GM11168 (cell line): ENCODE data around the gene RBM26.
"Not testable (repeated sequence)": the region's sequence is repeated elsewhere in the genome, so short reads cannot be mapped to it uniquely, and the experiment has no call there.

Experiments
- in situ Hi-C: fragments of 300-500 bp; cut with MboI; formaldehyde crosslinking; loops from one replicate; pipeline ENCODE4 v1.12.0; 2022; ENCODE audit warnings: low sequenced_read_pairs; ENCODE audit not compliant: unreplicated experiment

Gene RBM26

GRCh38 chr13:79389026-79389425, 17.0 kb downstream of the RBM26 start:
- in situ Hi-C loops = no loop called here

GRCh38 chr13:79387853-79388252, 18.2 kb downstream of the RBM26 start:
- in situ Hi-C loops = no loop called here

GRCh38 chr13:79386125-79386826, 19.8 kb downstream of the RBM26 start:
- in situ Hi-C loops = no loop called here

- in situ Hi-C loops = no loop called here
Measured at GRCh38 chr13:79385694-79386093, 20.4 kb downstream of the RBM26 start.

GRCh38 chr13:79384022-79384610, 21.9 kb downstream of the RBM26 start:
- in situ Hi-C loops = no loop called here

GRCh38 chr13:79382545-79383275, 23.3 kb downstream of the RBM26 start:
- in situ Hi-C loops = no loop called here

GRCh38 chr13:79380997-79381396, 25.1 kb downstream of the RBM26 start:
- in situ Hi-C loops = no loop called here

- in situ Hi-C loops = no loop called here
Measured at GRCh38 chr13:79379274-79379673, 26.8 kb downstream of the RBM26 start.

GRCh38 chr13:79376843-79377242, 29.2 kb downstream of the RBM26 start:
- in situ Hi-C loops = no loop called here

- in situ Hi-C loops = no loop called here
Measured at GRCh38 chr13:79374578-79374977, 31.5 kb downstream of the RBM26 start.

GRCh38 chr13:79373916-79374315, 32.1 kb downstream of the RBM26 start:
- in situ Hi-C loops = no loop called here

GRCh38 chr13:79369226-79369625, 36.8 kb downstream of the RBM26 start:
- in situ Hi-C loops = no loop called here

- in situ Hi-C loops = no loop called here
Measured at GRCh38 chr13:79365981-79366380, 40.1 kb downstream of the RBM26 start.

- in situ Hi-C loops = no loop called here
Measured at GRCh38 chr13:79361299-79361698, 44.8 kb downstream of the RBM26 start.

GRCh38 chr13:79360095-79360494, 46.0 kb downstream of the RBM26 start:
- in situ Hi-C loops = no loop called here

GRCh38 chr13:79359064-79359463, 47.0 kb downstream of the RBM26 start:
- in situ Hi-C loops = no loop called here

- in situ Hi-C loops = no loop called here
Measured at GRCh38 chr13:79354285-79354684, 51.8 kb downstream of the RBM26 start.

- in situ Hi-C loops = no loop called here
Measured at GRCh38 chr13:79353693-79354092, 52.4 kb downstream of the RBM26 start.

GRCh38 chr13:79352107-79352506, 53.9 kb downstream of the RBM26 start:
- in situ Hi-C loops = no loop called here

GRCh38 chr13:79349608-79350007, 56.4 kb downstream of the RBM26 start:
- in situ Hi-C loops = not testable (repeated sequence)

GRCh38 chr13:79349011-79349410, 57.0 kb downstream of the RBM26 start:
- in situ Hi-C loops = no loop called here
